Astrocyte (in vitro differentiated cells and primary cell): ENCODE results near the gene ZNF14. TPM values are rescaled to one million over a fixed set of nuclear protein-coding genes. Genes with fewer than 3 reads are reported as not detected.

ENCODE experiments used
- DNase-seq: peaks from one replicate; pipeline ENCODE4 v3.0.0-alpha.2; 2010; ENCODE audit warnings: low read depth
- FAIRE-seq: peaks from 2 replicates; lab custom pipeline; 2011; peaks lifted over from hg19 to GRCh38; lab: Jason Lieb, UNC
- H2AFZ ChIP-seq: 2 replicates; pipeline ENCODE4 v1.6.0; 2012; ENCODE audit warnings: low read depth, low read length, inconsistent platforms
- H3K27ac ChIP-seq: 2 replicates; pipeline ENCODE4 v1.5.1; 2011; ENCODE audit warnings: low read depth, low read length, inconsistent platforms
- H3K27me3 ChIP-seq: 2 replicates; pipeline ENCODE4 v1.6.0; 2011; ENCODE audit warnings: low read length, inconsistent platforms; ENCODE audit not compliant: insufficient read depth
- H3K36me3 ChIP-seq: 2 replicates; pipeline ENCODE4 v1.5.1; 2011; ENCODE audit warnings: low read length, inconsistent platforms; ENCODE audit not compliant: insufficient read depth
- H3K4me1 ChIP-seq: 2 replicates; pipeline ENCODE4 v1.5.1; 2011; ENCODE audit warnings: low read length, inconsistent platforms; ENCODE audit not compliant: insufficient read depth
- H3K4me2 ChIP-seq: 2 replicates; pipeline ENCODE4 v1.6.0; 2012; ENCODE audit warnings: low read length, inconsistent platforms
- H3K4me3 ChIP-seq: 2 replicates; pipeline ENCODE4 v1.5.1; 2011; ENCODE audit warnings: low read depth, mild to moderate bottlenecking, low read length, inconsistent platforms; ENCODE audit not compliant: insufficient read depth
- H3K79me2 ChIP-seq: 2 replicates; pipeline ENCODE4 v1.6.0; 2012; ENCODE audit warnings: mild to moderate bottlenecking, low read length, inconsistent platforms; ENCODE audit not compliant: insufficient read depth
- H3K9ac ChIP-seq: 2 replicates; pipeline ENCODE4 v1.6.0; 2012; ENCODE audit warnings: mild to moderate bottlenecking, low read length, inconsistent platforms
- H3K9me3 ChIP-seq: 2 replicates; pipeline ENCODE4 v1.5.1; 2012; ENCODE audit warnings: low read depth, mild to moderate bottlenecking, low read length, inconsistent platforms; ENCODE audit not compliant: insufficient read depth
- H4K20me1 ChIP-seq: 2 replicates; pipeline ENCODE4 v1.6.0; 2012; ENCODE audit warnings: low read length, inconsistent platforms; ENCODE audit not compliant: insufficient read depth
- H3K27ac Mint-ChIP-seq: one replicate; pipeline ENCODE4 v1.8.0; 2021; ENCODE audit warnings: mild to moderate bottlenecking, mixed read lengths; ENCODE audit not compliant: unreplicated experiment
- H3K27me3 Mint-ChIP-seq: one replicate; pipeline ENCODE4 v1.8.0; 2021; ENCODE audit warnings: low read depth, mixed read lengths; ENCODE audit not compliant: unreplicated experiment
- H3K36me3 Mint-ChIP-seq: one replicate; pipeline ENCODE4 v1.8.0; 2021; ENCODE audit warnings: low read depth, mixed read lengths; ENCODE audit not compliant: unreplicated experiment
- H3K4me1 Mint-ChIP-seq: one replicate; pipeline ENCODE4 v1.8.0; 2021; ENCODE audit warnings: low read depth, mixed read lengths; ENCODE audit not compliant: unreplicated experiment
- H3K4me3 Mint-ChIP-seq: one replicate; pipeline ENCODE4 v1.8.0; 2021; ENCODE audit warnings: mild to moderate bottlenecking, moderate library complexity, mixed read lengths; ENCODE audit not compliant: unreplicated experiment
- H3K9me3 Mint-ChIP-seq: one replicate; pipeline ENCODE4 v1.8.0; 2021; ENCODE audit warnings: mild to moderate bottlenecking, mixed read lengths; ENCODE audit not compliant: unreplicated experiment
- EZH2 ChIP-seq: IDR thresholded peaks from 2 replicates; pipeline ENCODE4 v1.6.1; 2012; ENCODE audit warnings: mild to moderate bottlenecking, low read length, inconsistent platforms; ENCODE audit not compliant: insufficient read depth
- total RNA-seq: library from RNA; stranded (reverse); gene quantifications from 2 replicates; pipeline ENCODE4 v1.2.1, GENCODE V29; 2021
- TF ChIP-seq, protein P1 (sequence below): IDR thresholded peaks from 2 replicates; pipeline ENCODE4 v1.5.1; 2011; ENCODE audit warnings: low read depth, mild to moderate bottlenecking, inconsistent platforms, low read length, moderate library complexity; ENCODE audit not compliant: insufficient read depth

Gene ZNF14
- total RNA-seq, 1 donor from 2014 or later = 4.4 TPM

DNA sequence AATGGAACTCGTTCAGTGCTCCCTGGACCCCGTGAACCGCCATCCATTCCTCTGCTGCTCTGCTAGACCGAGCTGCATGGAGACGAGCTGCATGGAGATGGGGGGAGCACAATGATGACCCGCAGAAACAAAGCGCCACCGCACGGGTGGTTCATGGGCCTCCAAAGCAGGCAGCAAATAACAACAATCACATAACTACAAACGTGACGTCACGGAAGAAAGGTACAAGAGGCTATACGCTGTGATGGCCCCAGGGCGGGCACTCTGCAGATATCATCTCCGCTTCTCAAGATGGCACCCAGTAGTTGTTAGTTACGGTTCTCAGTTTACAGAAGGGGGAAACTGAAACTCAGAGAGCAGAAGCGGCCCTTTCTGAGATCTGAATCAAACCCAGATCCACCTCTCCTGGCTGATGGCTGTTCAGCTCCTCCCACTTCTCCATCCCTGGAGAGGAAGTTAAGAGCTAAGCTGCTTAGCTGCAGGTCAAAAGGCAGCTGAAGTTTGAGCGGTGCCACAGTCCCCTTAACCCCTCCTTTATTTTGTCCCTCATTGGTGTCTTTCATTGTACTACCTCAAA lies 71.1 kb downstream of the ZNF14 start:
- no peaks in the 10 kb centered on the region for H3K27me3 ChIP-seq
- Mint-ChIP-seq H3K4me1 (peaks cover 7% of the 10 kb centered on the region), H3K36me3 (no peaks in the 10 kb centered on the region), H3K27ac (no peak overlapping the region), H3K9me3 (no peaks in the 10 kb centered on the region), H3K27me3 (no peaks in the 10 kb centered on the region), H3K4me3 (peak overlapping the region; percentile 94)
- H3K4me1 ChIP-seq = peaks cover 16% of the 10 kb centered on the region
- H3K36me3 ChIP-seq = peaks cover 12% of the 10 kb centered on the region
- peaks cover 40% of the 10 kb centered on the region for H4K20me1 ChIP-seq
- FAIRE-seq (no peak), DNase-seq (no peak)
- TF ChIP-seq, protein P1, sequence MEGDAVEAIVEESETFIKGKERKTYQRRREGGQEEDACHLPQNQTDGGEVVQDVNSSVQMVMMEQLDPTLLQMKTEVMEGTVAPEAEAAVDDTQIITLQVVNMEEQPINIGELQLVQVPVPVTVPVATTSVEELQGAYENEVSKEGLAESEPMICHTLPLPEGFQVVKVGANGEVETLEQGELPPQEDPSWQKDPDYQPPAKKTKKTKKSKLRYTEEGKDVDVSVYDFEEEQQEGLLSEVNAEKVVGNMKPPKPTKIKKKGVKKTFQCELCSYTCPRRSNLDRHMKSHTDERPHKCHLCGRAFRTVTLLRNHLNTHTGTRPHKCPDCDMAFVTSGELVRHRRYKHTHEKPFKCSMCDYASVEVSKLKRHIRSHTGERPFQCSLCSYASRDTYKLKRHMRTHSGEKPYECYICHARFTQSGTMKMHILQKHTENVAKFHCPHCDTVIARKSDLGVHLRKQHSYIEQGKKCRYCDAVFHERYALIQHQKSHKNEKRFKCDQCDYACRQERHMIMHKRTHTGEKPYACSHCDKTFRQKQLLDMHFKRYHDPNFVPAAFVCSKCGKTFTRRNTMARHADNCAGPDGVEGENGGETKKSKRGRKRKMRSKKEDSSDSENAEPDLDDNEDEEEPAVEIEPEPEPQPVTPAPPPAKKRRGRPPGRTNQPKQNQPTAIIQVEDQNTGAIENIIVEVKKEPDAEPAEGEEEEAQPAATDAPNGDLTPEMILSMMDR = no peak
- TF ChIP-seq EZH2 = no peak
- H3K4me3 ChIP-seq = peak overlapping the region; percentile 94
- H3K9ac ChIP-seq = no peak overlapping the region
- H3K4me2 ChIP-seq = peak overlapping the region; percentile 95
- no peak overlapping the region for H3K27ac ChIP-seq
- H3K9me3 ChIP-seq = no peaks in the 10 kb centered on the region
- H2AFZ ChIP-seq = no peak overlapping the region
- peaks cover 44% of the 10 kb centered on the region for H3K79me2 ChIP-seq

DNA sequence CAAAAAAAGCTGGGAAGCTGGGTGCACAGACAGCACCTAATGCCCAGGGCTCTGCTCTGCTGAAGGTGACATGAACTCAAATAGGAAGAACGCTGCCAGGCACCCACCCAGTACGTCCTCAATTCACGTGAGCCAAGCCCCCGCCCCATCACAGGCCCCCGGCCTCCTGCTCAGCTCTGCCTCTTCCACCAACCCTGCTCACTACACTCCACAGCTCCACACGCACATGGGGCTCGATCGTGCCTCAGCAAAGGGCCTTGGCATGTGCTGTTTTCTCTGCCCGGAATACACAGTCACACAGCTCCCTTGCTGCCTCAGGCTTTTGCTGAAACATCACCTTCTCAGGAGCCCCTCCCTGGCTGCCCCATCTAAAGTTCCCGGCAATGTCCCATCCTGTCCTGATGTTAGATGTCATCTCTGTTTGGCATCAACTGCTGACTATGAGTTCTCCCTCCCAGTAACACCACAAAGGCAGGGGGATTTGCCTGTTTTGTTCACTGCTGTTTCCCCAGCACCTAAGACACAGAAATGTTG lies 71.7 kb downstream of the ZNF14 start:
- Histone ChIP-seq H3K4me2 (peak overlapping the region; percentile 95), H3K9ac (no peak overlapping the region), H4K20me1 (peaks cover 40% of the 10 kb centered on the region), H3K79me2 (peaks cover 44% of the 10 kb centered on the region), H3K4me1 (peaks cover 16% of the 10 kb centered on the region), H3K4me3 (no peak overlapping the region), H3K27me3 (no peaks in the 10 kb centered on the region), H3K27ac (no peak overlapping the region), H3K36me3 (peaks cover 12% of the 10 kb centered on the region), H2AFZ (no peak overlapping the region), H3K9me3 (no peaks in the 10 kb centered on the region)
- Mint-ChIP-seq H3K4me1 (peaks cover 7% of the 10 kb centered on the region), H3K36me3 (no peaks in the 10 kb centered on the region), H3K27me3 (no peaks in the 10 kb centered on the region), H3K4me3 (peak overlapping the region; percentile 94), H3K9me3 (no peaks in the 10 kb centered on the region), H3K27ac (no peak overlapping the region)
- no peak for DNase-seq
- FAIRE-seq = no peak
- TF ChIP-seq EZH2 = no peak
- TF ChIP-seq, protein P1 = no peak

Other genes with a start within 250 kb of the ZNF14 start
- gene TSSK6, start 217.6 kb downstream of the ZNF14 start, total RNA-seq = 1.8 TPM in 2 replicates
- gene NDUFA13, start 216.9 kb downstream of the ZNF14 start, total RNA-seq = 311 and 347 TPM in 2 replicates
- 8.1 and 9.8 TPM in 2 replicates for gene YJEFN3, start 204.2 kb downstream of the ZNF14 start, total RNA-seq
- gene CILP2, start 194.8 kb downstream of the ZNF14 start, total RNA-seq = 3.9 and 6.0 TPM in 2 replicates
- gene PBX4, start 114.4 kb downstream of the ZNF14 start, total RNA-seq = 0.75 and 0.93 TPM in 2 replicates
- 16.7 and 20.1 TPM in 2 replicates for gene LPAR2, start 104.9 kb downstream of the ZNF14 start, total RNA-seq
- gene GMIP, start 89.5 kb downstream of the ZNF14 start, total RNA-seq = 30.7 and 32.4 TPM in 2 replicates
- gene ATP13A1, start 69.4 kb downstream of the ZNF14 start, total RNA-seq = 65.2 and 71.7 TPM in 2 replicates
- 8.9 and 9.3 TPM in 2 replicates for gene ZNF101, start 64.3 kb downstream of the ZNF14 start, total RNA-seq
- 12.3 and 12.9 TPM in 2 replicates for gene ZNF506, start 88.6 kb upstream of the ZNF14 start, total RNA-seq
- 7.6 and 11.1 TPM in 2 replicates for gene ZNF253, start 132.8 kb upstream of the ZNF14 start, total RNA-seq
- 12.8 and 15.8 TPM in 2 replicates for gene ZNF93, start 167.8 kb upstream of the ZNF14 start, total RNA-seq